HepG2 (cell line): ENCODE measurements around the gene CNOT6. TPM values are rescaled to one million over a fixed set of nuclear protein-coding genes. Genes with fewer than 3 reads are reported as not detected.

Experiments
- ATAC-seq: fragments of 200-7000 bp; cut with Tn5 transposase; 3 replicates; pipeline ENCODE4 v1.9.1; 2020; ENCODE audit warnings: mild to moderate bottlenecking, moderate library complexity
- BruUV-seq: library from RNA; stranded (reverse); fragments of 400-500 nt; replicated peaks from 2 replicates; lab custom pipeline; 2021; lab: Mats Ljungman, UMichigan
- CTCF ChIA-PET: fragments of 300-600 bp; formaldehyde crosslinking; extraction: SDS; loops from one replicate; lab custom pipeline; 2021; ENCODE audit warnings: low total read pairs, inconsistent platforms, low intra/inter-chr PET ratio; lab: Yijun Ruan, JAX
- POLR2A ChIA-PET: fragments of 350-600 bp; sonication (Branson Sonifier 250); formaldehyde crosslinking; loops from one replicate; lab custom pipeline; 2020; ENCODE audit warnings: antibody characterized with exemption, inconsistent platforms; lab: Yijun Ruan, JAX
- DNase-seq: peaks from one replicate; pipeline ENCODE4 v3.0.0-alpha.2; 2015; ENCODE audit warnings: low spot score
- FAIRE-seq: peaks from 3 replicates; lab custom pipeline; 2011; peaks lifted over from hg19 to GRCh38; lab: Jason Lieb, UNC
- H2AFZ ChIP-seq: one replicate; pipeline ENCODE4 v1.6.1; 2011; ENCODE audit warnings: low read length, inconsistent platforms
- H3K27ac ChIP-seq: fragments of 300-600 bp; 3 replicates; pipeline ENCODE4 v1.8.0; 2011; ENCODE audit warnings: mixed run types, mild to moderate bottlenecking, mixed read lengths, low read length, inconsistent platforms; ENCODE audit not compliant: insufficient read depth; ENCODE audit errors: extremely low read length
- H3K27me3 ChIP-seq, 2 experiments: fragments of 200-600 bp in 1 of 2; 2 replicates in 1 of 2; 3 replicates in 1 of 2; pipeline versions ENCODE4 v1.6.0 to v1.8.0; 2011; ENCODE audit warnings: low read length in 2 of 2, mild to moderate bottlenecking in 2 of 2, moderate library complexity in 2 of 2, inconsistent platforms in 1 of 2; ENCODE audit not compliant: insufficient read depth in 2 of 2, control insufficient read depth in 1 of 2
- H3K36me3 ChIP-seq, 2 experiments: fragments of 200-600 bp in 1 of 2; replicated peaks in 1 of 2; 2 replicates in 1 of 2; 3 replicates in 1 of 2; pipeline versions ENCODE4 v1.5.1 to v1.8.0; 2011; ENCODE audit warnings: low read length in 2 of 2, inconsistent platforms in 1 of 2; ENCODE audit not compliant: insufficient read depth in 2 of 2, control insufficient read depth in 1 of 2
- H3K4me1 ChIP-seq: 2 replicates; pipeline ENCODE4 v1.5.1; 2012; ENCODE audit warnings: low read length, inconsistent platforms; ENCODE audit not compliant: insufficient read depth
- H3K4me2 ChIP-seq: 2 replicates; pipeline ENCODE4 v1.6.0; 2011; ENCODE audit warnings: low read depth, low read length, inconsistent platforms
- H3K4me3 ChIP-seq, 3 experiments: fragments of 200-600 bp in 1 of 3; sonication (generic), shearing (Covaris generic) in 1 of 3; replicated peaks in 1 of 3; 2 replicates each; pipeline ENCODE4 v1.5.1; 2011 to 2016; ENCODE audit warnings: low read length in 3 of 3, inconsistent platforms in 2 of 3, low read depth in 2 of 3, mild to moderate bottlenecking in 2 of 3, control low read depth in 1 of 3, mixed read lengths in 1 of 3; ENCODE audit not compliant: insufficient read depth in 1 of 3
- H3K79me2 ChIP-seq: one replicate; pipeline ENCODE4 v1.6.1; 2011; ENCODE audit warnings: low read length, inconsistent platforms; ENCODE audit not compliant: insufficient read depth
- H3K9ac ChIP-seq: 2 replicates; pipeline ENCODE4 v1.6.0; 2011; ENCODE audit warnings: mild to moderate bottlenecking, low read depth, low read length, inconsistent platforms; ENCODE audit not compliant: insufficient read depth
- H3K9me3 ChIP-seq: 2 replicates; pipeline ENCODE4 v1.5.1; 2012; ENCODE audit warnings: mild to moderate bottlenecking, low read length
- H4K20me1 ChIP-seq: 2 replicates; pipeline ENCODE4 v1.6.0; 2011; ENCODE audit warnings: inconsistent platforms, mild to moderate bottlenecking, low read length, moderate library complexity; ENCODE audit not compliant: insufficient read depth
- DMTF1 ChIP-seq: sonication (generic); formaldehyde crosslinking; IDR thresholded peaks from 2 replicates; pipeline ENCODE4 v1.4.0; 2020; ENCODE audit warnings: mild to moderate bottlenecking, missing genetic modification reagents
- HOMEZ ChIP-seq: IDR thresholded peaks from 2 replicates; pipeline ENCODE4 v1.6.1; 2016; ENCODE audit warnings: low read depth
- REL ChIP-seq: sonication (generic); formaldehyde crosslinking; conservative IDR thresholded peaks from 2 replicates; pipeline ENCODE4 v1.8.0; 2022; ENCODE audit warnings: mild to moderate bottlenecking, missing genetic modification reagents, moderate library complexity
- SATB2 ChIP-seq: sonication (generic); formaldehyde crosslinking; IDR thresholded peaks from 2 replicates; pipeline ENCODE4 v1.5.0; 2020; ENCODE audit warnings: missing genetic modification reagents
- SP1 ChIP-seq, 2 experiments: fragments of 450-650 bp in 1 of 2; sonication (generic) in 1 of 2; formaldehyde crosslinking in 1 of 2; IDR thresholded peaks; 2 replicates each; pipeline versions ENCODE4 v1.4.0 to v1.6.1; 2016 to 2020; ENCODE audit warnings: missing genetic modification reagents in 1 of 2
- TCF12 ChIP-seq, 2 experiments: fragments of 450-650 bp in 1 of 2; sonication (generic) in 1 of 2; formaldehyde crosslinking in 1 of 2; IDR thresholded peaks; 2 replicates each; pipeline versions ENCODE4 v1.6.1 to v1.8.0; 2017 to 2022; ENCODE audit warnings: antibody characterized with exemption in 1 of 2, mild to moderate bottlenecking in 1 of 2, missing genetic modification reagents in 1 of 2, moderate library complexity in 1 of 2
- TEAD2 ChIP-seq: sonication (generic); formaldehyde crosslinking; IDR thresholded peaks from 2 replicates; pipeline ENCODE4 v1.9.0; 2021; ENCODE audit warnings: missing genetic modification reagents
- ZNF260 ChIP-seq: sonication (generic); formaldehyde crosslinking; IDR thresholded peaks from 2 replicates; pipeline ENCODE4 v1.4.0; 2020; ENCODE audit warnings: missing genetic modification reagents, low read depth, mild to moderate bottlenecking, borderline replicate concordance
- ZNF3 ChIP-seq: IDR thresholded peaks from 2 replicates; pipeline ENCODE4 v1.7.0; 2017; ENCODE audit warnings: inconsistent platforms
- ZNF44 ChIP-seq: sonication (generic); formaldehyde crosslinking; IDR thresholded peaks from 2 replicates; pipeline ENCODE4 v1.5.1; 2020; ENCODE audit warnings: mild to moderate bottlenecking, missing genetic modification reagents
- ZNF550 ChIP-seq: sonication (generic); formaldehyde crosslinking; IDR thresholded peaks from 2 replicates; pipeline ENCODE4 v1.4.0; 2020; ENCODE audit warnings: mild to moderate bottlenecking, missing genetic modification reagents, borderline replicate concordance
- ZNF775 ChIP-seq: sonication (generic); formaldehyde crosslinking; IDR thresholded peaks from 2 replicates; pipeline ENCODE4 v1.4.0; 2020; ENCODE audit warnings: missing genetic modification reagents, mild to moderate bottlenecking, moderate library complexity, borderline replicate concordance
- WGBS: methylation state at CpG from one replicate; pipeline ENCODE4 v1.1.6; 2017; ENCODE audit warnings: low lambda C conversion rate; 5-methylcytosine and 5-hydroxymethylcytosine counted together
- in situ Hi-C: cut with HindIII; loops from 2 replicates; pipeline ENCODE4 v1.10.0; 2017; ENCODE audit warnings: low pct_unique_long_range_greater_than_20kb; ENCODE audit not compliant: extremely low pct_ligation_motif_present
- intact Hi-C: fragments of 100-400 bp; cut with micrococcal nuclease; formaldehyde crosslinking; loops from one replicate; pipeline ENCODE4 v1.10.0; 2022; ENCODE audit not compliant: unreplicated experiment
- polyA plus RNA-seq, 8 experiments: library from polyadenylated mRNA; depleted of rRNA in 3 of 8; stranded (reverse) in 7 of 8; unstranded in 1 of 8; fragments of >200 nt; fragmentation: Illumina TruSeq in 4 of 8; extraction: Trizol in 4 of 8; gene quantifications; 2 replicates each; pipeline versions ENCODE4 v1.2.1 to v1.2.3, GENCODE V29; 2011 to 2016; ENCODE audit warnings: low read depth in 4 of 8, missing spikeins in 1 of 8, mixed read lengths in 1 of 8; ENCODE audit not compliant: insufficient read depth in 1 of 8
- total RNA-seq, 5 experiments: library from RNA; depleted of rRNA; stranded (reverse); fragments of >200 nt; fragmentation: Illumina TruSeq; extraction: Trizol; gene quantifications; 2 replicates each; pipeline ENCODE4 v1.2.3, GENCODE V29; 2016; ENCODE audit warnings: low read depth in 1 of 5

The CNOT6 gene
- total and polyA plus RNA-seq, 2 of the 13 experiments (the other 11 are each of a cell fraction or from before 2014, with no cell fraction given), result 8.8 to 9.1 TPM

DNA sequence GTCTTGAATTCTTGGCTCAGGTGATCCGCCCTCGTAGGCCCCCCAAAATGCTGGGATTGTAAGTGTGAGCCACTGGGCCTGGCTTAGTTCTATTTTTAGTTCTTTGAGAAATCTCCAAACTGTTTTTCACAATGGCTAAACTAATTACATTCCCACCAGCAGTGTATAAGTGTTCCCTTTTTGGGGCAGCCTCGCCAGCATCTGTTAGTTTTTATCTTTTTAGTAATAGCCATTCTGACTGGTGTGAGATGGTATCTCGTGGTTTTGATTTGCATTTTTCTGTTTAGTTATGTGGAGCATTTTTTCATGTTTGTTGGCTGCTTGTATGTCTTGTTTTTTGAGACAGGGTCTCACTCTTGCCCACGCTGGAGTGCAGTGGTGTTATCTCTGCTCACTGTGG lies 28.2 kb downstream of the CNOT6 start:
- Histone ChIP-seq H3K9ac (no peak overlapping the region), H3K36me3 (peaks cover 0 to 4% of the 10 kb centered on the region in 2 experiments; a peak in 1 of 5 replicates), H3K9me3 (no peaks in the 10 kb centered on the region), H2AFZ (no peak overlapping the region), H3K4me3 (no peak overlapping the region), H3K4me1 (no peaks in the 10 kb centered on the region), H3K4me2 (no peak overlapping the region), H4K20me1 (peaks cover 20% of the 10 kb centered on the region), H3K79me2 (peaks cover 86% of the 10 kb centered on the region), H3K27me3 (no peaks in the 10 kb centered on the region), H3K27ac (no peak overlapping the region)
- FAIRE-seq (no peak), DNase-seq (no peak), ATAC-seq (no peak)
- ChIA-PET CTCF (no interaction called here), POLR2A (no interaction called here)
- no peak for TF ChIP-seq REL (CRISPR knock-in tag)
- TF ChIP-seq DMTF1 (CRISPR knock-in tag), result no peak
- no peak for TF ChIP-seq ZNF44
- in situ Hi-C loops, result no loop called here
- intact Hi-C loops, result no loop called here
- BruUV-seq, result no TSS peak
- 99% methylated on average over 5 of the region's 5 CpGs for WGBS

- ATAC-seq (no peak), DNase-seq (no peak), FAIRE-seq (no peak)
- Histone ChIP-seq H2AFZ (no peak overlapping the region), H3K4me1 (no peaks in the 10 kb centered on the region), H3K4me3 (no peak overlapping the region), H3K4me2 (no peak overlapping the region), H3K9me3 (no peaks in the 10 kb centered on the region), H3K79me2 (peaks cover 85% of the 10 kb centered on the region), H3K36me3 (peaks cover 1 to 12% of the 10 kb centered on the region in 2 experiments; a peak in 3 of 5 replicates), H3K27ac (no peak overlapping the region), H4K20me1 (peaks cover 24% of the 10 kb centered on the region), H3K27me3 (no peaks in the 10 kb centered on the region), H3K9ac (no peak overlapping the region)
- ChIA-PET POLR2A (no interaction called here), CTCF (no interaction called here)
- intact Hi-C loops (no loop called here), in situ Hi-C loops (no loop called here)
- WGBS, result 97% methylated on average over 4 of the region's 4 CpGs
- BruUV-seq, result no TSS peak
- TF ChIP-seq HOMEZ (CRISPR knock-in tag), result no peak
- TF ChIP-seq TEAD2 (CRISPR knock-in tag), result no peak
- TF ChIP-seq ZNF3, result no peak
- no peak for TF ChIP-seq ZNF260 (CRISPR knock-in tag)
- no peak for TF ChIP-seq ZNF550 (CRISPR knock-in tag)
- no peak for TF ChIP-seq SATB2 (CRISPR knock-in tag)
- no peak for TF ChIP-seq SP1 (IDR thresholded peaks at IDR 0.05)
- TF ChIP-seq SP1 (CRISPR knock-in tag; IDR thresholded peaks at IDR 0.05), result no peak
- TF ChIP-seq ZNF775, result no peak
- TF ChIP-seq TCF12 (IDR thresholded peaks at IDR 0.05), result no peak
- no peak for TF ChIP-seq TCF12 (CRISPR knock-in tag; IDR thresholded peaks at IDR 0.05)
Observed at GRCh38 chr5:180523629-180524466, 29.7 kb downstream of the CNOT6 start.
